OCI-LY3 (cell line): Measurements from ENCODE around the gene ANKRD33B.

ENCODE experiments used
- H2AFZ ChIP-seq: fragments of 200-600, 300-600 bp; shearing (Covaris generic); 2 replicates; pipeline ENCODE4 v1.6.0; 2014; ENCODE audit warnings: antibody characterized with exemption, low read depth, low read length
- H3K27ac ChIP-seq: fragments of 200-600, 300-600 bp; sonication (generic); 2 replicates; pipeline ENCODE4 v1.5.1; 2014; ENCODE audit warnings: mild to moderate bottlenecking, low read length, moderate library complexity, mixed read lengths
- H3K27me3 ChIP-seq: fragments of 200-600, 300-600 bp; sonication (generic); 2 replicates; pipeline ENCODE4 v1.6.1; 2014; ENCODE audit warnings: low read depth, low read length, mixed read lengths
- H3K36me3 ChIP-seq: fragments of 200-600, 300-600 bp; sonication (generic); replicated peaks from 2 replicates; pipeline ENCODE3; 2014; ENCODE audit warnings: low read depth, low read length, mixed read lengths
- H3K4me1 ChIP-seq: fragments of 300-600, 200-600 bp; sonication (generic); 2 replicates; pipeline ENCODE4 v1.6.1; 2014; ENCODE audit warnings: low read length, mixed read lengths
- H3K4me2 ChIP-seq: fragments of 200-600, 300-600 bp; sonication (generic); 2 replicates; pipeline ENCODE4 v1.6.1; 2014; ENCODE audit warnings: low read length, mixed read lengths
- H3K4me3 ChIP-seq: fragments of 300-600, 200-600 bp; sonication (generic); 2 replicates; pipeline ENCODE4 v1.5.1; 2014; ENCODE audit warnings: antibody characterized with exemption, mild to moderate bottlenecking, low read length, moderate library complexity
- H3K79me2 ChIP-seq: fragments of 300-600, 200-600 bp; shearing (Covaris generic); 2 replicates; pipeline ENCODE4 v1.6.1; 2014; ENCODE audit warnings: mild to moderate bottlenecking, low read length, mixed read lengths
- H3K9ac ChIP-seq: fragments of 300-600, 200-600 bp; shearing (Covaris generic); 2 replicates; pipeline ENCODE4 v1.6.0; 2014; ENCODE audit warnings: mild to moderate bottlenecking, low read length, moderate library complexity
- H3K9me3 ChIP-seq: fragments of 200-600, 300-600 bp; shearing (Covaris generic); 2 replicates; pipeline ENCODE4 v1.6.1; 2014; ENCODE audit warnings: low read length, mixed read lengths; ENCODE audit not compliant: insufficient read depth
- H4K20me1 ChIP-seq: fragments of 200-600, 300-600 bp; sonication (generic); 2 replicates; pipeline ENCODE4 v1.6.1; 2016; ENCODE audit warnings: low read length, mixed read lengths; ENCODE audit not compliant: insufficient read depth
- CTCF ChIP-seq: fragments of 200-600, 300-600 bp; sonication (generic); IDR thresholded peaks from 2 replicates; pipeline ENCODE4 v1.5.1; 2014; ENCODE audit warnings: antibody characterized with exemption, low read length, low read depth
- EZH2phosphoT487 ChIP-seq: fragments of 200-600 bp; shearing (Covaris generic); IDR thresholded peaks from 2 replicates; pipeline ENCODE4 v1.6.1; 2018; ENCODE audit warnings: antibody characterized with exemption, mixed run types, low read depth

ANKRD33B gene

GRCh38 chr5:10673407-10673806 lies 109.5 kb downstream of the ANKRD33B start:
- H3K36me3 ChIP-seq = peaks cover 12% of the 10 kb centered on the region
- H3K9ac ChIP-seq = no peak overlapping the region
- no peak overlapping the region for H3K27ac ChIP-seq
- no peak for TF ChIP-seq EZH2phosphoT487
- TF ChIP-seq CTCF = no peak
- H2AFZ ChIP-seq = no peak overlapping the region
- no peaks in the 10 kb centered on the region for H3K79me2 ChIP-seq
- no peak overlapping the region for H3K4me2 ChIP-seq
- H4K20me1 ChIP-seq = no peaks in the 10 kb centered on the region
- H3K4me3 ChIP-seq = no peak overlapping the region
- H3K27me3 ChIP-seq = no peaks in the 10 kb centered on the region
- no peaks in the 10 kb centered on the region for H3K9me3 ChIP-seq
- H3K4me1 ChIP-seq = no peaks in the 10 kb centered on the region

DNA sequence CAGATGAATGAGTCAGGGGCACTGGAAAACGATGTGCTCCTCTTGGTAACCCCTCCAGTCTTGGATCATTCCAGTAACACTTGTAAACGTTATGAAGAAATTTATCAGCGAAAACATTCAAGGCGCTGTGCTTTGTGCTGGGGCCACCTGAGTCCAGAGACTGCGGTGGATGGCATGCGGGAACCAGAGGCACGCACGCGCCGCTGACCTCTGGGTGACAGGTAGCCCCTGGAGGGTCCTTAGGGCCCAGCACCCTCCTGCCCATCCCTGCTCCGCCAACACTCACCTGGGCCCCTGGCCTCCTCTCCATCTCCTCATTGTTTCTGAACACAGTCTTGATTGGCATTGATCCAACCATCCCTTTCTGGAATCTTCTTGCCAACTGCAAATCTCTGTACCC lies 110.2 kb downstream of the ANKRD33B start:
- TF ChIP-seq CTCF = no peak
- no peak for TF ChIP-seq EZH2phosphoT487
- H3K9ac ChIP-seq = no peak overlapping the region
- H3K4me1 ChIP-seq = no peaks in the 10 kb centered on the region
- no peak overlapping the region for H3K4me3 ChIP-seq
- no peaks in the 10 kb centered on the region for H3K27me3 ChIP-seq
- peaks cover 12% of the 10 kb centered on the region for H3K36me3 ChIP-seq
- no peak overlapping the region for H3K27ac ChIP-seq
- H3K9me3 ChIP-seq = no peaks in the 10 kb centered on the region
- H3K79me2 ChIP-seq = no peaks in the 10 kb centered on the region
- no peak overlapping the region for H3K4me2 ChIP-seq
- H4K20me1 ChIP-seq = no peaks in the 10 kb centered on the region
- H2AFZ ChIP-seq = no peak overlapping the region

DNA sequence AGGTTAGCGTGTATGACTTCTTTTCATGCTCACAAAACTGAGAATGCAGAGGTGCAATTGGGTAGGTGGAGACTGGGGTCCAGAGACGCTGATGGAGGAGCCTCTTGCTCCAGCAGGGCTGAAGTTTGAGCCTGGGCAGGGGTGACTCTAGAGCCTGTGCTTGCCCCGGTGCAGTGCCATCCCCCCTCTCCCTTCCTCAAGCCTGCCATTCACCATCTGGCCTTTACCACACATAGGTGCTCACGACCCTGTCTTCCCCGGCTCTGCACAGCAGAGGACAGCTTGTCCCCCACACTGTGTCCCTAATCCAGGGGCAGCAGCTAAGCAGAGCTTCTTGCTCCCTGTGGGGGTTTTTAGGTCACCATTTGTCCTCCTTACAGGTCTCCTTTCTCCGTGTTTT lies 110.7 kb downstream of the ANKRD33B start:
- Histone ChIP-seq H3K9me3 (no peaks in the 10 kb centered on the region), H4K20me1 (no peaks in the 10 kb centered on the region), H3K4me2 (no peak overlapping the region), H3K27me3 (no peaks in the 10 kb centered on the region), H3K27ac (no peak overlapping the region), H3K79me2 (no peaks in the 10 kb centered on the region), H2AFZ (no peak overlapping the region), H3K36me3 (peaks cover 12% of the 10 kb centered on the region), H3K4me3 (no peak overlapping the region), H3K9ac (no peak overlapping the region), H3K4me1 (no peaks in the 10 kb centered on the region)
- no peak for TF ChIP-seq CTCF
- no peak for TF ChIP-seq EZH2phosphoT487

DNA sequence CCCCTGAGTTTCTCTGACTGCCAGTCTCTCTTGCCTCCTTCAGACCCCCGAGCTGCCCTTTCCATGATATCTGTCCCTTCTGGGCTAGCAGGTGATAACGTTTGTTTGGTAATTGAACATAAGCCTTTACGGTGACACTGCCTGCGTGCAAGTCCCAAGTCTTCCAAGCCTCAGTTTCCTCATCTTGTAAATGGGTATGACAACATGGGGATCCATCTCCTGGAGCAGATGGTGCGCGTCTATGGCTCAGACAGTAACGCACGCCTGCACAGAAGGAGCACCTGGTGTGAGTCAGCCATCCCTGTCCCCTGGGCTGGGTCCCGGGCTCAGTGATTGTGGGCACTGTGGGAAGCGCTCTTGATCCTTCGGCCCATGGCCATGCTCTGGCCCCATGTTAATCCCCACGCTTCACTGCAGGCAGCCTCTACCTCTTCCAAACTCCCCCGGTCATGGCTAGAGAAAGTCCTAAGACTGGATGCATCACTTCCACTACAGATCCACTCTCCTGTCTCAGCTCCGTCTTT lies 111.4 kb downstream of the ANKRD33B start:
- H2AFZ ChIP-seq = no peak overlapping the region
- peaks cover 12% of the 10 kb centered on the region for H3K36me3 ChIP-seq
- H3K27ac ChIP-seq = no peak overlapping the region
- no peaks in the 10 kb centered on the region for H3K27me3 ChIP-seq
- H3K4me2 ChIP-seq = no peak overlapping the region
- H3K9me3 ChIP-seq = no peaks in the 10 kb centered on the region
- no peak overlapping the region for H3K9ac ChIP-seq
- no peaks in the 10 kb centered on the region for H3K4me1 ChIP-seq
- TF ChIP-seq EZH2phosphoT487 = no peak
- no peak for TF ChIP-seq CTCF
- no peaks in the 10 kb centered on the region for H3K79me2 ChIP-seq
- no peaks in the 10 kb centered on the region for H4K20me1 ChIP-seq
- no peak overlapping the region for H3K4me3 ChIP-seq
